Embryonic facial prominence (tissue), 1 donor: ENCODE data around the gene CDPF1.

Source experiments
- DNase-seq: peaks from one replicate; pipeline ENCODE4 v3.0.0-alpha.2; 2016; ENCODE audit errors: extremely low spot score

The CDPF1 gene

DNA sequence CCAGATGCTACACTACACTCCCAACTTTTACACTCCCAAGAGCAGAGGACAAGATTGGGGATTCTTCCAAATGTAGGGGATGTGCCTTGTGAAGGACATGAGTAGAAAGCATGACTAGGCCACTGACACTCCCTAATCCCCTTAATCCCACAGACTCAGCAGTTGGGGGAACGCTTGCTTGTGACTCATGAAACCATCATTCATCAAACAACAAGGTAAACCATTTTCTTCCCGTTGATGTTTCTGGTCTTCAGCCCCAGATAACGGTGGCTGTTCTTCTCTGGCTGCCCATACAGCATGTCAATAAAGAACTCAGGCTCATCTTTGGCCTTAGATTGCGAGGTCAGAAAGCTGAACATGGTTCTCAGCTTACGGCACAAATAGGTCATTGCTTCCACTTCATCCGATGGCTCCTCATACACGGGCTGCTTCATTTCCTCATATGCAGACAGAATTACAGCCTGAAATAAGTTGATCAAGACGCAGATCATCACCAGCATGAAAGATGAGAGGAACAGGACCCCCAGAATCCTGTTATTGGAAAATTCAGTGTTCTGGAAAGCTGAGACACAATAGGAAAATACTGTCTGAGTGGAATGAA lies 6.4 kb upstream of the CDPF1 start:
- no peak for DNase-seq

GRCh38 chr22:46251816-46252380 lies 1.8 kb upstream of the CDPF1 start:
- no peak for DNase-seq

- DNase-seq = no peak
Measured at GRCh38 chr22:46251266-46251665, 1.2 kb upstream of the CDPF1 start.

DNA sequence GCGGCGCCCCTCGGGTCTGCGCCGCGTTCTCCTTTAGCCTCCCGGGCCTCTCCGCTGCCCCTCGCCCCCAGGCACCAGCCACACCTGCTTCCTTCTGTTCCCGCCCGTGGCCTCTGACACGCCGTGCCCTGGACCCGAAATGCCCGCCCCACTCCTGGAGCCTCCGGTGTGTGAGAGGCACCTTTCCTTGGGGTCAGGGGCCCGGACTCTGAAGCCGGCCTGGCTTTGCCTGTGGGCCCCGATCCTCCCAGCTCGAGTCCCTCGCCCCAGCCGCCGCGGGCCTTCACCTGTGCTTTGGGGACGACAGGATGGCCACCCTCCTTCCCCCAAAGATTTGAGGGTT lies 661 bp upstream of the CDPF1 start:
- DNase-seq = no peak

- DNase-seq = no peak
Measured at GRCh38 chr22:46247443-46247975, 2.6 kb downstream of the CDPF1 start.

DNA sequence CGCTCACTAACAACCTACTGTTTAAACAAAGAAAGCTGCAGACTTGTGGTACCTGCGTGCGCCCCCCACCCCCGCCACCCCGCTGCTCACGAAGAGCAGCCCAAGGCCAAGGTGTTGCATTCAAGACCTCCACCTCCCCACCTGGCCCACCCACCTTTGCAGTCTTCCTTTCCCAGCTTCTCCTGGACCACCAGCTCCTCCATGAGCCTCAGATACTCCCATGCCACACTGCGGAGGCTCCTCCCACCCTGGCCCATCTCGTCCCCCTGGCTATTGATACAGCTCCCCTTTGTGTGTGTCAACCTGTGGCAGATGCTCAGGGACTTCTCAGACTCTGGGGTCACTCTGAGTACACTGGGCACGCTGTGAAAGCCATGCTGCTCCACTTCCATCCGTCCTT lies 3.9 kb downstream of the CDPF1 start:
- no peak for DNase-seq

- DNase-seq = no peak
Measured at GRCh38 chr22:46245511-46245910, 4.6 kb downstream of the CDPF1 start.

DNA sequence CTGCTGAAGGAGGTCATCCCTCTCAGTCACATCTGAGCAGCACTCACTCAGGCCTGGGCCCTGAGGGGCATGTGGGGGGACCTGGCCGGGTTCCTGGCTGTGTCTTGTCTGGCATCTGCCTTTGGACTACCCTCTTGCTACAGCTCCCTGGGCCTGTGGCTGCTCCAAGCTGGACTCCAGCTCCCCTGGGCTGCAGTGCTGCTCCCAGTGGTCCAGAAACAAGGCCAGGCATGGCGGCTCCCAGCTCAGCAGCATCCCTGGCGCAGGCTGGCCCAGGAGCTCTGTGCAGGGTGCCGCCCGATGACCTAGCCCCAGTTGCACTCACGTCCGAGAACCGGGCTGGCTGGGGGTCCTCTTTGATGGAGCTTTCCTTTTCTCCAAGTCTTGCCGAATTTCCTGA lies 5.3 kb downstream of the CDPF1 start:
- DNase-seq = no peak

GRCh38 chr22:46242076-46242475 lies 8.0 kb downstream of the CDPF1 start:
- DNase-seq = no peak

GRCh38 chr22:46241396-46242007 lies 8.6 kb downstream of the CDPF1 start:
- DNase-seq = no peak

DNA sequence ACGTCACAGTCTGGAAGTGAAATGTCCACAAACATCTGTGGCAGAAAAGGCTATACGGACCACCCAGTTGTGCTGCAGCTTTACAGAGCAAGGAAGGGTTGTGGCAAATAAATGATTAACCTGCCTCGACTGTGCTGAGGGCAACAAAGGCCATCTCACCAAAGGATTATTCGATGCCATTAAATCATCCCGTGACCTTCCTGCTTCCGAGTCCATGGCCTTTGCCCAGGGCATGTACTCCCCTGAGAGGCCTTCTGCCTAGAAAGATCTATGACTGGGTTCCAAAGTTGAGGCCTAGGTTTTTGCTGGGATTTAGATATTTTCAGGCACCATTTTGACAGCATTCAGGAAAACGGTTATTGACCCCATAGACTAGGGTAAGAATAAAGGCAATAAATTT lies 9.2 kb downstream of the CDPF1 start:
- no peak for DNase-seq

GRCh38 chr22:46240506-46240905 lies 9.6 kb downstream of the CDPF1 start:
- DNase-seq = no peak

- DNase-seq = no peak
Measured at GRCh38 chr22:46240073-46240472, 10.0 kb downstream of the CDPF1 start.

DNA sequence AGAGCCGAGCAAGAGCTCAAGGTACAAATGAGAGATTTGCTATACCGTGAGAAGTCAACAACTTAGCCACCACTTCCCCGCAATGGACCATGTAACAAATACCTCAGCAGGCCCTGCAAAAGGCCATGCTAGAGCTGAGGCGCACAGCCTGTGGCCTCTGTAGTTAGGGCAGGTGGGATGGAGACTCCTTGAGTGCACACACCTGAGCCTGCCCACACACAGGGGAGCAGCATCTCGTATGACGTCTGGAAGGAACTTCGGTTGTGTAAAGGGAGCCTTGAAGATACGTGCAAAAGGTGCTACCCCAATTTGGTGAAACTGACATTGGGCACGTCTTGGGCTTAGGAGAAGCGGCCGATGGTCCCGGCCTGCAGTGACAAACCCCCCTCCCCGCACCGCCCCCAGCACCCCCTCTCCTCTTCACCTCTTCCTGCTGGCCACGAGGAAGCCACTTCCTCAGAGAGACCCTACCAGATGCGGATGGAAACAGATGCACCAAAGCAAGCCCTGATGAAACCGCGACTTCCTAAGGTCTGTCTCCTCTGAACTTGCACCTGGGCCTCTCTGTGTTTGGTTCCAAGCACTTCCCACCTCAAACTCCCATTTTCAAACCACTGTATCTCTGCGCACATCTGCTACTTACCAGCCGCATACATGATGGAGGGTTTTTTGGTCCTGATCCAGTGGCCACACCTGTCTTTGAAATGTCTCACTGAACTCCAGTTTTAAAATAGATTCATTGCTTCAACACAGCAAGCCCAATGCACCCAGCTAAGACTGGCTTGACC lies 10.6 kb downstream of the CDPF1 start:
- no peak for DNase-seq

- no peak for DNase-seq
Measured at GRCh38 chr22:46238541-46238940, 11.6 kb downstream of the CDPF1 start.

- no peak for DNase-seq
Measured at GRCh38 chr22:46237453-46238124, 12.5 kb downstream of the CDPF1 start.

- no peak for DNase-seq
Measured at GRCh38 chr22:46234969-46235368, 15.1 kb downstream of the CDPF1 start.

- no peak for DNase-seq
Measured at GRCh38 chr22:46233231-46233630, 16.9 kb downstream of the CDPF1 start.

- no peak for DNase-seq
Measured at GRCh38 chr22:46230262-46230901, 19.7 kb downstream of the CDPF1 start.

GRCh38 chr22:46229701-46230100 lies 20.4 kb downstream of the CDPF1 start:
- DNase-seq = no peak

DNA sequence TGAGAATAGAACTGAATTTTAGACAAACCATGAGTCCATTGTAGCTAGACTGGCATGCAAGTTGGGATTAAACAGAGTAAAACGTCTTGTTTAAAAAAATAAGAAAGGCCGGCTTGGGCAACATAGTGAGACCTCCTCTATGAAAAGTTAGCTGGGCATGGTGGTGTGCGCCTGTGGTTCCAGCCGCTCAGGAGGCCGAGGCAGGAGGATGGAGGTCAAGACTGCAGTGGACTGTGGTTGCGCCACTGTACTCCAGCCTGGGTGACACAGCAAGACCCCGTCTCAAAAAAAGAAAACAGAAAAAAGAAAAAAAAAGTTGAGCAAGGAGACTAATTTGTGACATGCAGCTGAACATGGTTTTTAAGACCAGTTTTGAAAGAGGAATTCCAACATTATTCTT lies 23.5 kb downstream of the CDPF1 start:
- no peak for DNase-seq

- no peak for DNase-seq
Measured at GRCh38 chr22:46225631-46226030, 24.5 kb downstream of the CDPF1 start.
